GM10266 (cell line): ENCODE measurements around the gene MYLK.

ENCODE experiments used
- DNase-seq: peaks from one replicate; pipeline ENCODE4 v3.0.0; 2012; ENCODE audit errors: extremely low spot score
- TF ChIP-seq, protein P1 (sequence below): IDR thresholded peaks from 2 replicates; pipeline ENCODE4 v1.5.1; 2012; ENCODE audit warnings: mild to moderate bottlenecking, low read depth; ENCODE audit not compliant: control insufficient read depth, insufficient read depth; ENCODE audit errors: missing control alignments

The MYLK gene

DNA sequence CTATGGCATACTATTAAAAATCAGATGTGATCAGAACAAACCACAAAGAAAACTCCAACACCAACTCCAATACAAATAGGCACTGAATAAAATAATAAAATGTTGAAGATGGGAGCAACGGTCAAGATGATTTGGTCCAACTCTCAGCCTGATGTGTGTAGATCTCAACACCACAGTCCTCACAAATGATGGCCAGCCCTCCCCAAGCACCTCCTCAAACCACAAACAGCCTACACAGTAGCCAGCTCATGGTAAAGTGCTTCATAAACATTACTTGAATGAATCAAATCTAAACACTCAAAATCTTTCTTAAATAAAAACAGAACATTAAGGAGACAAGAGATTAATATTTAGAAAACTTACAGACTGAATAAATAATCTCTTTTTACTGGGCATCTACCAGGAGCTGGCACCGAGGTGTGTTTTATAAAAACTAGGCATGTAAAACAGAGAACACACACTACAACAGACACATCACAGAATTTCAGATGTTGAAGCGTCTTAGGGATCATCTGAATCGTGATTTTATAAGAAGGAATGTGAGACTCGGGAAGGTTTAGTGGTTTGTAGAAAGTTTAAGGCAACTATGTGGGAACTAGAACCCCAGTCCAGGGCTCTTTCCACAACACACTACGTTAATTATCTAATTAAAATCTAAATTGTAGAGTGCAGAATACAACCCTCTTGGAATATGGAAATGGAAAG, 102.4 kb downstream of the MYLK start:
- TF ChIP-seq, protein P1, sequence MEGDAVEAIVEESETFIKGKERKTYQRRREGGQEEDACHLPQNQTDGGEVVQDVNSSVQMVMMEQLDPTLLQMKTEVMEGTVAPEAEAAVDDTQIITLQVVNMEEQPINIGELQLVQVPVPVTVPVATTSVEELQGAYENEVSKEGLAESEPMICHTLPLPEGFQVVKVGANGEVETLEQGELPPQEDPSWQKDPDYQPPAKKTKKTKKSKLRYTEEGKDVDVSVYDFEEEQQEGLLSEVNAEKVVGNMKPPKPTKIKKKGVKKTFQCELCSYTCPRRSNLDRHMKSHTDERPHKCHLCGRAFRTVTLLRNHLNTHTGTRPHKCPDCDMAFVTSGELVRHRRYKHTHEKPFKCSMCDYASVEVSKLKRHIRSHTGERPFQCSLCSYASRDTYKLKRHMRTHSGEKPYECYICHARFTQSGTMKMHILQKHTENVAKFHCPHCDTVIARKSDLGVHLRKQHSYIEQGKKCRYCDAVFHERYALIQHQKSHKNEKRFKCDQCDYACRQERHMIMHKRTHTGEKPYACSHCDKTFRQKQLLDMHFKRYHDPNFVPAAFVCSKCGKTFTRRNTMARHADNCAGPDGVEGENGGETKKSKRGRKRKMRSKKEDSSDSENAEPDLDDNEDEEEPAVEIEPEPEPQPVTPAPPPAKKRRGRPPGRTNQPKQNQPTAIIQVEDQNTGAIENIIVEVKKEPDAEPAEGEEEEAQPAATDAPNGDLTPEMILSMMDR, result no peak
- no peak for DNase-seq

- TF ChIP-seq, protein P1, result no peak
Measured at GRCh38 chr3:123781138-123781537, 103.0 kb downstream of the MYLK start.

DNA sequence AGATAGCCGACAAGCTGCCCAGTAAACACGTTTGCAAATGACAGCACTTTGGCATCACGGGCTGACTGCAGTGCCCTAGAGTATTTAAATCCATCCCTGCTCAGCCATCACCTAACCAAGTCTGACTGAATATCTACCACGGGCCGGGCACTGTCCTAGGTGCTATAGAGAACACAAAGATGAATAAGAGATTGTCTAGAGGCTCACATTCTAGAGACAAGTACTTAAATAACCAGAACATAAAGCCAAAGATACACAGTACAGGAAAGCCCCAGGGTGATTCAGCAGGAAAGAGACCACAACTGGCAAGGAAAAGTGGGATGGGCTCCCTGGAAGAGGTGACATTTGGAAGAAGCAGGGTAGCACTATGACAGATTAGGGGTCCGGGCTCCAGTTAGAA, 103.5 kb downstream of the MYLK start:
- DNase-seq, result no peak
- TF ChIP-seq, protein P1, result no peak

More at GRCh38 chr3:123781138-123781537, 103.0 kb downstream of the MYLK start:
- DNase-seq, result no peak

GRCh38 chr3:123779655-123780231, 104.4 kb downstream of the MYLK start:
- TF ChIP-seq, protein P1, result no peak

DNA sequence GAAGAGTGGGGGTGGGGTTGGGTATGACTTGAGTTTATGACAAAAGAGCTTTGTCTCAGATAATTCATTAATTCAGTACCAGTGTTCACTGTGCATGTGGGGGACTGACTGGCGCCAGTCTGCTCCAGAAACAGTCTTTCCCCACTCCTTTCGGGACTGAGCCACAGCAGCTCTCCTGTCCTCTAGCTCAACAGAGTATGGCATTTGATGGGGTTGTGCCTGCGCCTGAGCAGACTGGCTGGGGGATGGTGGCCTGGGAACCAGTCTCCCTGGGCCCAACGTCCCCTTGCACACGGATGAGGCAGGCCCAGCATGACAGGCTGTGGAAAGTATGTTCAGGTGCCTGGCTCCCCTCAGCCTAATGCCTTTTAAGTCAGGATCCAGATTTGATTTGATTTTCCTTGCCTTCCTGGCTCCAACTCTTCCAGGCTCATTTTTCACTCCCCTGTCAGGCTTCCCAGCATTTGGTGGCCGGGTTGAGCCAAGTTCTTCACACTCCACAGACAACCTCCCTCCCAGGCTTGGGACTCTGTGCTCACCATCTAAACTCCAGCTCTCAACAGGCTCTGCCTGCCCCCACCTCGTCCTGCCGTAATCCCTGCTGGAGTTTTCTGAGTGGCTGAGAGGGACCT, 105.0 kb downstream of the MYLK start:
- TF ChIP-seq, protein P1, result no peak
- DNase-seq, result no peak

More at GRCh38 chr3:123779655-123780231, 104.4 kb downstream of the MYLK start:
- no peak for DNase-seq

- TF ChIP-seq, protein P1, result no peak
- DNase-seq, result no peak
Measured at GRCh38 chr3:123778525-123778924, 105.6 kb downstream of the MYLK start.
